ENCODE results near the gene SLC50A1.

GRCh38 chr1:155103325-155103724 lies 32.3 kb upstream of the SLC50A1 start:
- TF ChIP-seq CTCF (IDR thresholded peaks at IDR 0.05) (no peak), POLR2A (IDR thresholded peaks at IDR 0.05) (no peak)
